ENCODE data around the gene CCDC188. TPM values are rescaled to one million over a fixed set of nuclear protein-coding genes. Genes with fewer than 3 reads are reported as not detected.

CCDC188 gene
- total and polyA plus RNA-seq, 2 of the 13 experiments (the other 11 are each of a cell fraction or from before 2014, with no cell fraction given), result not detected

- no peak for TF ChIP-seq ZBTB42 (CRISPR knock-in tag; IDR thresholded peaks at IDR 0.05)
- no peak for TF ChIP-seq RFXANK (CRISPR knock-in tag; IDR thresholded peaks at IDR 0.05)
- TF ChIP-seq ZFP1 (CRISPR knock-in tag; IDR thresholded peaks at IDR 0.05), result no peak
- TF ChIP-seq ZNF749 (CRISPR knock-in tag; IDR thresholded peaks at IDR 0.05; ENCODE audit: borderline replicate concordance), result no peak
- TF ChIP-seq ZNF672 (CRISPR knock-in tag; IDR thresholded peaks at IDR 0.05), result no peak
- TF ChIP-seq GLMP (CRISPR knock-in tag; IDR thresholded peaks at IDR 0.05; ENCODE audit: borderline replicate concordance), result no peak
- TF ChIP-seq ZFP37 (CRISPR knock-in tag; IDR thresholded peaks at IDR 0.05; ENCODE audit: borderline replicate concordance), result no peak
- no peak for TF ChIP-seq ZNF124 (CRISPR knock-in tag; IDR thresholded peaks at IDR 0.05)
- TF ChIP-seq NFIB (CRISPR knock-in tag; IDR thresholded peaks at IDR 0.05; ENCODE audit: borderline replicate concordance), result no peak
- no peak for TF ChIP-seq TEAD3 (CRISPR knock-in tag; optimal IDR thresholded peaks at IDR 0.05; ENCODE audit: borderline replicate concordance)
- no peak for TF ChIP-seq GPBP1L1 (CRISPR knock-in tag; IDR thresholded peaks at IDR 0.05)
- TF ChIP-seq ZNF703 (CRISPR knock-in tag; IDR thresholded peaks at IDR 0.05; ENCODE audit: borderline replicate concordance), result no peak
- TF ChIP-seq ZKSCAN8 (CRISPR knock-in tag; IDR thresholded peaks at IDR 0.05; ENCODE audit: borderline replicate concordance), result no peak
- TF ChIP-seq SAP130 (CRISPR knock-in tag; IDR thresholded peaks at IDR 0.05; ENCODE audit: low read depth), result no peak; the same call in 1 of the 2 replicates
- TF ChIP-seq KDM2A (CRISPR knock-in tag; IDR thresholded peaks at IDR 0.05; ENCODE audit: borderline replicate concordance, low read depth), result peak; percentile 75
- no peak for TF ChIP-seq ARID3A (IDR thresholded peaks at IDR 0.05; ENCODE audit: low read depth, low read length)
- TF ChIP-seq BCL6 (CRISPR knock-in tag; IDR thresholded peaks at IDR 0.05), result no peak
- no peak for TF ChIP-seq ZBTB38 (CRISPR knock-in tag; IDR thresholded peaks at IDR 0.05)
- no peak for TF ChIP-seq ZNF30 (CRISPR knock-in tag; IDR thresholded peaks at IDR 0.05)
- no peak for TF ChIP-seq THAP9 (CRISPR knock-in tag; IDR thresholded peaks at IDR 0.05; ENCODE audit: borderline replicate concordance)
- no peak for TF ChIP-seq ZBTB7B (CRISPR knock-in tag; IDR thresholded peaks at IDR 0.05)
These were observed 21.7 kb downstream of the CCDC188 start (continued) for GRCh38 chr22:20128902-20129746.
